Stomach (tissue), 4 donors: ENCODE data around the gene ADD1.

ENCODE experiments used
- CTCF ChIP-seq, 7 experiments: fragments of 450-650 bp in 4 of 7; fragments of 200-600 bp in 3 of 7; sonication (generic) in 3 of 7; IDR thresholded peaks; one replicate each; pipeline ENCODE4 v1.5.1; 2016 to 2019; ENCODE audit warnings: antibody characterized with exemption in 7 of 7, control low read depth in 2 of 7, mild to moderate bottlenecking in 1 of 7
- EP300 ChIP-seq: sonication (generic); formaldehyde crosslinking; IDR thresholded peaks from one replicate; pipeline ENCODE4 v1.6.1; 2017; ENCODE audit warnings: antibody characterized with exemption
- POLR2A ChIP-seq, 4 donors: fragments of 450-650 bp; IDR thresholded peaks; one replicate each; pipeline ENCODE4 v1.6.1; 2016; ENCODE audit warnings: antibody characterized with exemption in 4 of 4, control low read depth in 2 of 4, mild to moderate bottlenecking in 1 of 4, moderate library complexity in 1 of 4
- POLR2AphosphoS5 ChIP-seq, 3 donors: sonication (generic); formaldehyde crosslinking; IDR thresholded peaks; one replicate each; pipeline ENCODE4 v1.6.1; 2016; ENCODE audit warnings: antibody characterized with exemption in 3 of 3

GRCh38 chr4:2939383-2940243 is 96.0 kb downstream of the ADD1 start:
- TF ChIP-seq CTCF (IDR thresholded peaks at IDR 0.05) (no peak), POLR2A (IDR thresholded peaks at IDR 0.05) (no peak), POLR2AphosphoS5 (IDR thresholded peaks at IDR 0.05) (no peak), EP300 (no peak)
